Liver (tissue), 9 donors: ENCODE measurements around the gene EXOC4. TPM values are rescaled to one million over a fixed set of nuclear protein-coding genes. Genes with fewer than 3 reads are reported as not detected.

Experiments
- DNase-seq: peaks from one replicate; pipeline ENCODE4 v3.0.0-alpha.2; 2017; ENCODE audit warnings: low spot score
- H3K27ac ChIP-seq, 2 donors: one replicate each; pipeline ENCODE4 v1.7.0; 2013; ENCODE audit warnings: inconsistent platforms in 2 of 2, low read length in 2 of 2, control low read depth in 1 of 2, low read depth in 1 of 2, mild to moderate bottlenecking in 1 of 2
- H3K27me3 ChIP-seq, 4 donors: one replicate each; pipeline versions ENCODE4 v1.6.1 to v1.7.0; 2013; ENCODE audit warnings: low read length in 3 of 4, inconsistent platforms in 1 of 4, mild to moderate bottlenecking in 1 of 4, moderate library complexity in 1 of 4; ENCODE audit not compliant: control insufficient read depth in 4 of 4, insufficient read depth in 4 of 4
- H3K36me3 ChIP-seq, 4 donors: one replicate each; pipeline versions ENCODE4 v1.6.1 to v1.7.0; 2013; ENCODE audit warnings: low read length in 3 of 4, mild to moderate bottlenecking in 3 of 4, low read depth in 1 of 4, moderate library complexity in 1 of 4; ENCODE audit not compliant: control insufficient read depth in 4 of 4, insufficient read depth in 3 of 4
- H3K4me1 ChIP-seq, 4 donors: one replicate each; pipeline versions ENCODE4 v1.6.1 to v1.7.0; 2013; ENCODE audit warnings: low read length in 3 of 4, mild to moderate bottlenecking in 3 of 4, moderate library complexity in 1 of 4; ENCODE audit not compliant: control insufficient read depth in 4 of 4, insufficient read depth in 4 of 4
- H3K4me3 ChIP-seq, 3 donors: one replicate each; pipeline versions ENCODE4 v1.6.1 to v1.7.0; 2013; ENCODE audit warnings: low read length in 3 of 3, control low read depth in 1 of 3, low read depth in 1 of 3, mild to moderate bottlenecking in 1 of 3
- H3K9ac ChIP-seq, 2 donors: one replicate each; pipeline ENCODE4 v1.7.0; 2013; ENCODE audit warnings: low read length in 2 of 2, mild to moderate bottlenecking in 2 of 2, moderate library complexity in 2 of 2, control low read depth in 1 of 2, low read depth in 1 of 2
- H3K9me3 ChIP-seq, 4 donors: one replicate each; pipeline versions ENCODE4 v1.6.1 to v1.7.0; 2013; ENCODE audit warnings: low read length in 3 of 4; ENCODE audit not compliant: control insufficient read depth in 4 of 4
- EGR1 ChIP-seq, 2 donors: IDR thresholded peaks; 2 replicates each; pipeline ENCODE4 v1.6.1; 2016 to 2018; ENCODE audit warnings: antibody characterized with exemption in 2 of 2, low read depth in 2 of 2
- FOXA1 ChIP-seq: IDR thresholded peaks from 2 replicates; pipeline ENCODE4 v1.6.1; 2016; ENCODE audit warnings: antibody characterized with exemption
- FOXA2 ChIP-seq: IDR thresholded peaks from 2 replicates; pipeline ENCODE4 v1.6.1; 2016; ENCODE audit warnings: antibody characterized with exemption
- GABPA ChIP-seq, 2 donors: IDR thresholded peaks in 1 of 2; conservative IDR thresholded peaks in 1 of 2; 2 replicates each; pipeline ENCODE4 v1.6.1; 2016; ENCODE audit warnings: antibody characterized with exemption in 2 of 2, mild to moderate bottlenecking in 1 of 2, moderate library complexity in 1 of 2
- HNF4A ChIP-seq, 2 donors: conservative IDR thresholded peaks; 2 replicates each; pipeline ENCODE4 v1.6.1; 2016; ENCODE audit warnings: antibody characterized with exemption in 2 of 2, mild to moderate bottlenecking in 2 of 2
- HNF4G ChIP-seq: IDR thresholded peaks from 2 replicates; pipeline ENCODE4 v1.6.1; 2016; ENCODE audit warnings: antibody characterized with exemption
- JUND ChIP-seq, 2 donors: IDR thresholded peaks; 2 replicates each; pipeline ENCODE4 v1.6.1; 2016; ENCODE audit warnings: antibody characterized with exemption in 2 of 2
- NR2F2 ChIP-seq: IDR thresholded peaks from 2 replicates; pipeline ENCODE4 v1.6.1; 2016; ENCODE audit warnings: antibody characterized with exemption
- RAD21 ChIP-seq, 2 donors: IDR thresholded peaks; 2 replicates each; pipeline ENCODE4 v1.6.1; 2016; ENCODE audit warnings: antibody characterized with exemption in 2 of 2, mild to moderate bottlenecking in 2 of 2
- RXRA ChIP-seq, 2 donors: IDR thresholded peaks; 2 replicates each; pipeline ENCODE4 v1.6.1; 2017 to 2018; ENCODE audit warnings: antibody characterized with exemption in 2 of 2, mild to moderate bottlenecking in 1 of 2
- SP1 ChIP-seq: IDR thresholded peaks from 2 replicates; pipeline ENCODE4 v1.6.1; 2018; ENCODE audit warnings: antibody characterized with exemption, mild to moderate bottlenecking
- TAF1 ChIP-seq: conservative IDR thresholded peaks from 2 replicates; pipeline ENCODE4 v1.6.1; 2016; ENCODE audit warnings: antibody characterized with exemption, mild to moderate bottlenecking
- YY1 ChIP-seq: IDR thresholded peaks from 2 replicates; pipeline ENCODE4 v1.6.1; 2016; ENCODE audit warnings: antibody characterized with exemption, mild to moderate bottlenecking
- WGBS: extraction: QIAGEN DNeasy Blood & Tissue Kit; methylation state at CpG from one replicate; pipeline ENCODE4 v1.1.7; 2013; 5-methylcytosine and 5-hydroxymethylcytosine counted together
- polyA plus RNA-seq, 2 donors: library from polyadenylated mRNA; stranded (reverse) in 1 of 2; unstranded in 1 of 2; fragments of 200-250 nt in 1 of 2; fragments of >200 nt in 1 of 2; fragmentation: Nextera tagmentation in 1 of 2; extraction: Ambion mirVana in 1 of 2; gene quantifications; one replicate each; pipeline versions ENCODE4 v1.2.1 to v1.2.3, GENCODE V29; 2013 to 2015
- total RNA-seq, 2 donors: library from RNA; depleted of rRNA; stranded (reverse); fragments of >200 nt; gene quantifications; one replicate each; pipeline ENCODE4 v1.2.3, GENCODE V29; 2014
- TF ChIP-seq, protein P1 (sequence below): IDR thresholded peaks from 2 replicates; pipeline ENCODE4 v1.6.1; 2016; ENCODE audit warnings: antibody characterized with exemption
- TF ChIP-seq, protein P2 (sequence below): IDR thresholded peaks from 2 replicates; pipeline ENCODE4 v1.6.1; 2016; ENCODE audit warnings: antibody characterized with exemption
- TF ChIP-seq, protein P3 (sequence below): fragments of 150-350 bp; IDR thresholded peaks from 2 replicates; pipeline ENCODE4 v1.5.1; 2017; ENCODE audit warnings: improper control_type of control experiment, low read depth, low read length; ENCODE audit not compliant: missing input control
- TF ChIP-seq, protein P4 (sequence below): IDR thresholded peaks from 2 replicates; pipeline ENCODE4 v1.6.1; 2016; ENCODE audit warnings: antibody characterized with exemption, mild to moderate bottlenecking
- TF ChIP-seq, protein P5 (sequence below): IDR thresholded peaks from 2 replicates; pipeline ENCODE4 v1.6.1; 2016; ENCODE audit warnings: antibody characterized with exemption
- donor health status: healthy.
- donor health status: healthy.
- donor health status: healthy.
- donor health status: healthy.
- donor health status: healthy.

EXOC4 gene
- total and polyA plus RNA-seq, 4 donors, result 9.5 to 55.9 (median 23.6) TPM

DNA sequence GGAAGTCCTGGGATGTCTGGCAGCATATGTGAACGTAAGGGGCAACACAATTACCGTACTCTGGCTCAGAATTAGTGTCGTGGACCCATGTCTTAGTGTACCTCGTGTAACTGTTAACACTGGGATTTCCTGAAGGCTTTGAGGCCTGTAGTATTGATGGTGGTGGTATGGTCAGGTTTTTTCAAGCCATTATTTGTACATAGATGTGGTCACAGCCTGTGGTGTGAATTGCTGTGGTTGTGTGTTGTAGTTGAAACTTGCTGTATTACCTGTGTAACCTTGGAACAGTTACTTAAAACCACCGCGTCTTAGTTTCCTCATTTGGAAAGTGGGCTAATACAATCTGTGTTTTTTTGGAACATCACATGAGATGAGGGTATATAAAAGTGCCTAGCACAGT lies 5.3 kb downstream of the EXOC4 start:
- Histone ChIP-seq H3K9me3 (no peaks in the 10 kb centered on the region), H3K36me3 (peaks cover 0 to 1% (median 0%) of the 10 kb centered on the region in 4 donors), H3K4me1 (peaks cover 5 to 8% (median 7%) of the 10 kb centered on the region in 4 donors), H3K9ac (no peak overlapping the region), H3K27me3 (no peaks in the 10 kb centered on the region), H3K27ac (no peak overlapping the region), H3K4me3 (no peak overlapping the region)
- TF ChIP-seq RAD21 (IDR thresholded peaks at IDR 0.05) (no peak), RXRA (IDR thresholded peaks at IDR 0.05) (no peak), JUND (IDR thresholded peaks at IDR 0.05) (no peak), FOXA2 (no peak), NR2F2 (no peak), YY1 (no peak), EGR1 (IDR thresholded peaks at IDR 0.05; ENCODE audit: low read depth in 2 of 2) (no peak), HNF4A (conservative IDR thresholded peaks at IDR 0.05) (no peak), GABPA (IDR thresholded peaks at IDR 0.05 in 1 of 2, conservative IDR thresholded peaks at IDR 0.05 in 1 of 2) (no peak), SP1 (no peak), HNF4G (no peak), TAF1 (no peak), FOXA1 (no peak)
- TF ChIP-seq, protein P1, sequence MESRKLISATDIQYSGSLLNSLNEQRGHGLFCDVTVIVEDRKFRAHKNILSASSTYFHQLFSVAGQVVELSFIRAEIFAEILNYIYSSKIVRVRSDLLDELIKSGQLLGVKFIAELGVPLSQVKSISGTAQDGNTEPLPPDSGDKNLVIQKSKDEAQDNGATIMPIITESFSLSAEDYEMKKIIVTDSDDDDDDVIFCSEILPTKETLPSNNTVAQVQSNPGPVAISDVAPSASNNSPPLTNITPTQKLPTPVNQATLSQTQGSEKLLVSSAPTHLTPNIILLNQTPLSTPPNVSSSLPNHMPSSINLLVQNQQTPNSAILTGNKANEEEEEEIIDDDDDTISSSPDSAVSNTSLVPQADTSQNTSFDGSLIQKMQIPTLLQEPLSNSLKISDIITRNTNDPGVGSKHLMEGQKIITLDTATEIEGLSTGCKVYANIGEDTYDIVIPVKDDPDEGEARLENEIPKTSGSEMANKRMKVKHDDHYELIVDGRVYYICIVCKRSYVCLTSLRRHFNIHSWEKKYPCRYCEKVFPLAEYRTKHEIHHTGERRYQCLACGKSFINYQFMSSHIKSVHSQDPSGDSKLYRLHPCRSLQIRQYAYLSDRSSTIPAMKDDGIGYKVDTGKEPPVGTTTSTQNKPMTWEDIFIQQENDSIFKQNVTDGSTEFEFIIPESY, result no peak
- TF ChIP-seq, protein P2, sequence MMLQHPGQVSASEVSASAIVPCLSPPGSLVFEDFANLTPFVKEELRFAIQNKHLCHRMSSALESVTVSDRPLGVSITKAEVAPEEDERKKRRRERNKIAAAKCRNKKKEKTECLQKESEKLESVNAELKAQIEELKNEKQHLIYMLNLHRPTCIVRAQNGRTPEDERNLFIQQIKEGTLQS, result no peak
- TF ChIP-seq, protein P3, sequence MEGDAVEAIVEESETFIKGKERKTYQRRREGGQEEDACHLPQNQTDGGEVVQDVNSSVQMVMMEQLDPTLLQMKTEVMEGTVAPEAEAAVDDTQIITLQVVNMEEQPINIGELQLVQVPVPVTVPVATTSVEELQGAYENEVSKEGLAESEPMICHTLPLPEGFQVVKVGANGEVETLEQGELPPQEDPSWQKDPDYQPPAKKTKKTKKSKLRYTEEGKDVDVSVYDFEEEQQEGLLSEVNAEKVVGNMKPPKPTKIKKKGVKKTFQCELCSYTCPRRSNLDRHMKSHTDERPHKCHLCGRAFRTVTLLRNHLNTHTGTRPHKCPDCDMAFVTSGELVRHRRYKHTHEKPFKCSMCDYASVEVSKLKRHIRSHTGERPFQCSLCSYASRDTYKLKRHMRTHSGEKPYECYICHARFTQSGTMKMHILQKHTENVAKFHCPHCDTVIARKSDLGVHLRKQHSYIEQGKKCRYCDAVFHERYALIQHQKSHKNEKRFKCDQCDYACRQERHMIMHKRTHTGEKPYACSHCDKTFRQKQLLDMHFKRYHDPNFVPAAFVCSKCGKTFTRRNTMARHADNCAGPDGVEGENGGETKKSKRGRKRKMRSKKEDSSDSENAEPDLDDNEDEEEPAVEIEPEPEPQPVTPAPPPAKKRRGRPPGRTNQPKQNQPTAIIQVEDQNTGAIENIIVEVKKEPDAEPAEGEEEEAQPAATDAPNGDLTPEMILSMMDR, result no peak
- TF ChIP-seq, protein P4, sequence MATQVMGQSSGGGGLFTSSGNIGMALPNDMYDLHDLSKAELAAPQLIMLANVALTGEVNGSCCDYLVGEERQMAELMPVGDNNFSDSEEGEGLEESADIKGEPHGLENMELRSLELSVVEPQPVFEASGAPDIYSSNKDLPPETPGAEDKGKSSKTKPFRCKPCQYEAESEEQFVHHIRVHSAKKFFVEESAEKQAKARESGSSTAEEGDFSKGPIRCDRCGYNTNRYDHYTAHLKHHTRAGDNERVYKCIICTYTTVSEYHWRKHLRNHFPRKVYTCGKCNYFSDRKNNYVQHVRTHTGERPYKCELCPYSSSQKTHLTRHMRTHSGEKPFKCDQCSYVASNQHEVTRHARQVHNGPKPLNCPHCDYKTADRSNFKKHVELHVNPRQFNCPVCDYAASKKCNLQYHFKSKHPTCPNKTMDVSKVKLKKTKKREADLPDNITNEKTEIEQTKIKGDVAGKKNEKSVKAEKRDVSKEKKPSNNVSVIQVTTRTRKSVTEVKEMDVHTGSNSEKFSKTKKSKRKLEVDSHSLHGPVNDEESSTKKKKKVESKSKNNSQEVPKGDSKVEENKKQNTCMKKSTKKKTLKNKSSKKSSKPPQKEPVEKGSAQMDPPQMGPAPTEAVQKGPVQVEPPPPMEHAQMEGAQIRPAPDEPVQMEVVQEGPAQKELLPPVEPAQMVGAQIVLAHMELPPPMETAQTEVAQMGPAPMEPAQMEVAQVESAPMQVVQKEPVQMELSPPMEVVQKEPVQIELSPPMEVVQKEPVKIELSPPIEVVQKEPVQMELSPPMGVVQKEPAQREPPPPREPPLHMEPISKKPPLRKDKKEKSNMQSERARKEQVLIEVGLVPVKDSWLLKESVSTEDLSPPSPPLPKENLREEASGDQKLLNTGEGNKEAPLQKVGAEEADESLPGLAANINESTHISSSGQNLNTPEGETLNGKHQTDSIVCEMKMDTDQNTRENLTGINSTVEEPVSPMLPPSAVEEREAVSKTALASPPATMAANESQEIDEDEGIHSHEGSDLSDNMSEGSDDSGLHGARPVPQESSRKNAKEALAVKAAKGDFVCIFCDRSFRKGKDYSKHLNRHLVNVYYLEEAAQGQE, result no peak
- TF ChIP-seq, protein P5, sequence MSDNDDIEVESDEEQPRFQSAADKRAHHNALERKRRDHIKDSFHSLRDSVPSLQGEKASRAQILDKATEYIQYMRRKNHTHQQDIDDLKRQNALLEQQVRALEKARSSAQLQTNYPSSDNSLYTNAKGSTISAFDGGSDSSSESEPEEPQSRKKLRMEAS, result no peak
- DNase-seq, result no peak
- WGBS, result 95% methylated on average over 6 of the region's 6 CpGs
